ENCODE results near the gene RPS6KL1.

The RPS6KL1 gene

GRCh38 chr14:74912801-74913200 lies 10.3 kb downstream of the RPS6KL1 start:
- no peak for DNase-seq (ENCODE audit: low spot score)

- DNase-seq (ENCODE audit: low spot score) = no peak
Observed at GRCh38 chr14:74912111-74912510, 10.9 kb downstream of the RPS6KL1 start.

- DNase-seq (ENCODE audit: low spot score) = no peak
Observed at GRCh38 chr14:74911704-74912103, 11.4 kb downstream of the RPS6KL1 start.

GRCh38 chr14:74911221-74911620 lies 11.8 kb downstream of the RPS6KL1 start:
- DNase-seq (ENCODE audit: low spot score) = no peak

- DNase-seq (ENCODE audit: low spot score) = peak; percentile 40
Observed at GRCh38 chr14:74910556-74910955, 12.5 kb downstream of the RPS6KL1 start.

- DNase-seq (ENCODE audit: low spot score) = no peak
Observed at GRCh38 chr14:74909911-74910310, 13.1 kb downstream of the RPS6KL1 start.

GRCh38 chr14:74909501-74909900 lies 13.6 kb downstream of the RPS6KL1 start:
- no peak for DNase-seq (ENCODE audit: low spot score)

GRCh38 chr14:74908861-74909341 lies 14.2 kb downstream of the RPS6KL1 start:
- DNase-seq (ENCODE audit: low spot score) = no peak

- peak; percentile 27 for DNase-seq (ENCODE audit: low spot score)
Observed at GRCh38 chr14:74907744-74908143, 15.3 kb downstream of the RPS6KL1 start.

GRCh38 chr14:74906925-74907521 lies 16.0 kb downstream of the RPS6KL1 start:
- DNase-seq (ENCODE audit: low spot score) = no peak

GRCh38 chr14:74905595-74906142 lies 17.4 kb downstream of the RPS6KL1 start:
- peak; percentile 85 for DNase-seq (ENCODE audit: low spot score)

- no peak for DNase-seq (ENCODE audit: low spot score)
Observed at GRCh38 chr14:74904635-74905503, 18.2 kb downstream of the RPS6KL1 start.

GRCh38 chr14:74902941-74903705 lies 19.9 kb downstream of the RPS6KL1 start:
- no peak for DNase-seq (ENCODE audit: low spot score)

GRCh38 chr14:74898694-74899093 lies 24.4 kb downstream of the RPS6KL1 start:
- no peak for DNase-seq (ENCODE audit: low spot score)

GRCh38 chr14:74898083-74898482 lies 25.0 kb downstream of the RPS6KL1 start:
- no peak for DNase-seq (ENCODE audit: low spot score)

- no peak for DNase-seq (ENCODE audit: low spot score)
Observed at GRCh38 chr14:74897642-74898041, 25.4 kb downstream of the RPS6KL1 start.

- DNase-seq (ENCODE audit: low spot score) = no peak
Observed at GRCh38 chr14:74896400-74896799, 26.7 kb downstream of the RPS6KL1 start.

GRCh38 chr14:74893614-74894091 lies 29.4 kb downstream of the RPS6KL1 start:
- no peak for DNase-seq (ENCODE audit: low spot score)

- no peak for DNase-seq (ENCODE audit: low spot score)
Observed at GRCh38 chr14:74892745-74893144, 30.3 kb downstream of the RPS6KL1 start.

GRCh38 chr14:74891870-74892269 lies 31.2 kb downstream of the RPS6KL1 start:
- no peak for DNase-seq (ENCODE audit: low spot score)

- no peak for DNase-seq (ENCODE audit: low spot score)
Observed at GRCh38 chr14:74890262-74890661, 32.8 kb downstream of the RPS6KL1 start.
